HCT116 (cell line): ENCODE results near the gene MAML3. TPM values are rescaled to one million over a fixed set of nuclear protein-coding genes. Genes with fewer than 3 reads are reported as not detected.

Source experiments
- ATAC-seq: fragments of 200-7000 bp; cut with Tn5 transposase; 2 replicates; pipeline ENCODE4 v1.9.1; 2020; ENCODE audit warnings: mild to moderate bottlenecking, moderate library complexity
- BruUV-seq: library from RNA; stranded (reverse); fragments of 400-500 nt; replicated peaks from 2 replicates; lab custom pipeline; 2021; lab: Mats Ljungman, UMichigan
- CTCF ChIA-PET: fragments of 300-600 bp; sonication (Branson Sonifier 250); formaldehyde crosslinking; loops from one replicate; lab custom pipeline; 2021; ENCODE audit warnings: antibody characterized with exemption; lab: Charles Lee
- POLR2A ChIA-PET: fragments of 300-600, 350-600 bp; sonication (Branson Sonifier 250); formaldehyde crosslinking; loops from one replicate; lab custom pipeline; 2021; ENCODE audit warnings: antibody characterized with exemption; lab: Charles Lee
- RAD21 ChIA-PET, 2 experiments: fragments of 300-600 bp; sonication (Branson Sonifier 250); formaldehyde crosslinking; loops; one replicate each; lab custom pipeline; 2023; ENCODE audit warnings: low total read pairs in 2 of 2; ENCODE audit not compliant: uncharacterized antibody in 2 of 2, unreplicated experiment in 2 of 2, low non-redundant PET in 1 of 2; lab: Charles Lee
- DNase-seq: peaks from one replicate; pipeline ENCODE4 v3.0.0-alpha.2; 2010; ENCODE audit warnings: low read depth, low spot score
- H2AFZ ChIP-seq: fragments of 200-600 bp; shearing (Covaris generic), sonication (generic); 2 replicates; pipeline ENCODE4 v1.6.1; 2017; ENCODE audit warnings: low read depth, mixed run types, mixed read lengths, antibody characterized with exemption, low read length; ENCODE audit not compliant: poor library complexity, severe bottlenecking
- H3K27ac ChIP-seq: 2 replicates; pipeline ENCODE4 v1.5.1; 2012; ENCODE audit warnings: low read depth, low read length
- H3K27me3 ChIP-seq: fragments of 200-600 bp; sonication (generic); 2 replicates; pipeline ENCODE4 v1.6.1; 2016; ENCODE audit warnings: mixed run types, low read length, mixed read lengths; ENCODE audit not compliant: insufficient read depth
- H3K36me3 ChIP-seq, 2 experiments: fragments of 200-500 bp in 1 of 2; fragments of 200-600 bp in 1 of 2; sonication (Bioruptor generic) in 1 of 2; sonication (generic) in 1 of 2; 2 replicates each; pipeline versions ENCODE4 v1.5.1 to v1.6.1; 2014 to 2016; ENCODE audit warnings: low read length in 2 of 2, inconsistent platforms in 1 of 2, mixed read lengths in 1 of 2, mixed run types in 1 of 2; ENCODE audit not compliant: insufficient read depth in 2 of 2, control insufficient read depth in 1 of 2
- H3K4me1 ChIP-seq, 2 experiments: fragments of 200-600 bp in 1 of 2; sonication (generic) in 1 of 2; 2 replicates each; pipeline versions ENCODE4 v1.5.1 to v1.6.1; 2012 to 2017; ENCODE audit warnings: low read length in 2 of 2, inconsistent platforms in 1 of 2, mild to moderate bottlenecking in 1 of 2, mixed read lengths in 1 of 2, mixed run types in 1 of 2, moderate library complexity in 1 of 2; ENCODE audit not compliant: insufficient read depth in 2 of 2, control insufficient read depth in 1 of 2
- H3K4me2 ChIP-seq: fragments of 200-600 bp; sonication (generic); 2 replicates; pipeline ENCODE4 v1.6.1; 2017; ENCODE audit warnings: mixed run types, low read length, mixed read lengths
- H3K4me3 ChIP-seq, 2 experiments: fragments of 200-600 bp in 1 of 2; sonication (generic) in 1 of 2; replicated peaks in 1 of 2; 2 replicates each; pipeline ENCODE4 v1.5.1; 2011 to 2016; ENCODE audit warnings: low read length in 2 of 2, control low read depth in 1 of 2, low read depth in 1 of 2, mild to moderate bottlenecking in 1 of 2, mixed read lengths in 1 of 2, mixed run types in 1 of 2
- H3K79me2 ChIP-seq: fragments of 200-600 bp; sonication (generic); 2 replicates; pipeline ENCODE4 v1.6.1; 2017; ENCODE audit warnings: mild to moderate bottlenecking, mixed run types, low read length, moderate library complexity, mixed read lengths; ENCODE audit not compliant: insufficient read depth
- H3K9ac ChIP-seq: fragments of 200-600 bp; sonication (generic); 2 replicates; pipeline ENCODE4 v1.6.1; 2016; ENCODE audit warnings: low read length, mixed read lengths
- H3K9me2 ChIP-seq: fragments of 200-600 bp; sonication (generic), shearing (Covaris generic); 2 replicates; pipeline ENCODE4 v1.6.1; 2017; ENCODE audit warnings: mixed run types, mild to moderate bottlenecking, moderate library complexity; ENCODE audit not compliant: insufficient read depth
- H3K9me3 ChIP-seq, 2 experiments: fragments of 200-500 bp in 1 of 2; fragments of 200-600 bp in 1 of 2; sonication (Bioruptor generic) in 1 of 2; sonication (generic) in 1 of 2; 2 replicates each; pipeline ENCODE4 v1.6.1; 2014 to 2017; ENCODE audit warnings: low read length in 2 of 2, mixed read lengths in 2 of 2, inconsistent platforms in 1 of 2, low read depth in 1 of 2, mild to moderate bottlenecking in 1 of 2, mixed run types in 1 of 2, moderate library complexity in 1 of 2; ENCODE audit not compliant: control insufficient read depth in 1 of 2, insufficient read depth in 1 of 2
- H4K20me1 ChIP-seq: fragments of 200-600 bp; sonication (generic), shearing (Covaris generic); 2 replicates; pipeline ENCODE4 v1.6.1; 2017; ENCODE audit warnings: mixed run types, mild to moderate bottlenecking, moderate library complexity; ENCODE audit not compliant: insufficient read depth
- ATF3 ChIP-seq: IDR thresholded peaks from 2 replicates; pipeline ENCODE4 v1.6.1; 2012
- CBX3 ChIP-seq: IDR thresholded peaks from 2 replicates; pipeline ENCODE4 v1.6.1; 2012; ENCODE audit warnings: low read depth
- CEBPB ChIP-seq: IDR thresholded peaks from 2 replicates; pipeline ENCODE4 v1.6.1; 2012; ENCODE audit warnings: low read depth
- ELF1 ChIP-seq: IDR thresholded peaks from 2 replicates; pipeline ENCODE4 v1.6.1; 2012; ENCODE audit warnings: low read depth, borderline replicate concordance
- EZH2 ChIP-seq: fragments of 200-600 bp; sonication (generic); IDR thresholded peaks from 2 replicates; pipeline ENCODE4 v1.6.1; 2017; ENCODE audit warnings: antibody characterized with exemption, mixed run types
- EZH2phosphoT487 ChIP-seq: fragments of 200-600 bp; IDR thresholded peaks from 2 replicates; pipeline ENCODE4 v1.6.1; 2018; ENCODE audit warnings: antibody characterized with exemption, borderline replicate concordance
- FOSL1 ChIP-seq: IDR thresholded peaks from 2 replicates; pipeline ENCODE4 v1.6.1; 2012; ENCODE audit warnings: low read depth
- POLR2A ChIP-seq: IDR thresholded peaks from 2 replicates; pipeline ENCODE4 v1.7.0; 2011; ENCODE audit warnings: borderline replicate concordance; ENCODE audit not compliant: insufficient read depth, insufficient read length; ENCODE audit errors: extremely low read depth
- POLR2AphosphoS5 ChIP-seq: IDR thresholded peaks from 2 replicates; pipeline ENCODE4 v1.6.1; 2011; ENCODE audit warnings: mild to moderate bottlenecking, low read depth, low read length, moderate library complexity
- RAD21 ChIP-seq: IDR thresholded peaks from 2 replicates; pipeline ENCODE4 v1.6.1; 2012; ENCODE audit warnings: low read depth, mild to moderate bottlenecking
- REST ChIP-seq: IDR thresholded peaks from 2 replicates; pipeline ENCODE4 v1.6.1; 2012; ENCODE audit warnings: low read depth
- SIN3A ChIP-seq: IDR thresholded peaks from 2 replicates; pipeline ENCODE4 v1.6.1; 2012; ENCODE audit warnings: low read depth
- SP1 ChIP-seq: IDR thresholded peaks from 2 replicates; pipeline ENCODE4 v1.6.1; 2012; ENCODE audit warnings: low read depth
- SRF ChIP-seq: IDR thresholded peaks from 2 replicates; pipeline ENCODE4 v1.6.1; 2012; ENCODE audit warnings: low read depth
- TCF7L2 ChIP-seq: IDR thresholded peaks from 2 replicates; pipeline ENCODE4 v1.7.0; 2011; ENCODE audit warnings: borderline replicate concordance, inconsistent platforms; ENCODE audit not compliant: insufficient read depth, insufficient read length; ENCODE audit errors: extremely low read depth
- YY1 ChIP-seq: IDR thresholded peaks from 2 replicates; pipeline ENCODE4 v1.6.1; 2011; ENCODE audit warnings: low read length, low read depth, moderate library complexity, mild to moderate bottlenecking; ENCODE audit not compliant: insufficient replicate concordance; ENCODE audit errors: extremely low read depth
- ZBTB33 ChIP-seq: IDR thresholded peaks from 2 replicates; pipeline ENCODE4 v1.6.1; 2011; ENCODE audit warnings: mild to moderate bottlenecking, low read length, moderate library complexity; ENCODE audit not compliant: insufficient replicate concordance; ENCODE audit errors: extremely low read depth
- ZFX ChIP-seq: fragments of 450-650 bp; IDR thresholded peaks from 2 replicates; pipeline ENCODE4 v1.6.1; 2017
- ZNF274 ChIP-seq: fragments of 200-500 bp; sonication (Bioruptor generic); IDR thresholded peaks from 2 replicates; pipeline ENCODE4 v1.6.1; 2014; ENCODE audit warnings: mild to moderate bottlenecking, low read depth, low read length, inconsistent platforms
- intact Hi-C: fragments of 100-400 bp; cut with micrococcal nuclease; formaldehyde crosslinking; loops from 2 replicates; pipeline ENCODE4 v1.10.0; 2022
- total RNA-seq: library from RNA; stranded (reverse); gene quantifications from one replicate; pipeline ENCODE4 v1.2.1, GENCODE V29; 2021; ENCODE audit not compliant: unreplicated experiment
- TF ChIP-seq, protein P1 (sequence below): IDR thresholded peaks from 2 replicates; pipeline ENCODE4 v1.6.1; 2012

MAML3 gene
- total RNA-seq, 1 experiment from 2014 or later = 3.1 TPM

DNA sequence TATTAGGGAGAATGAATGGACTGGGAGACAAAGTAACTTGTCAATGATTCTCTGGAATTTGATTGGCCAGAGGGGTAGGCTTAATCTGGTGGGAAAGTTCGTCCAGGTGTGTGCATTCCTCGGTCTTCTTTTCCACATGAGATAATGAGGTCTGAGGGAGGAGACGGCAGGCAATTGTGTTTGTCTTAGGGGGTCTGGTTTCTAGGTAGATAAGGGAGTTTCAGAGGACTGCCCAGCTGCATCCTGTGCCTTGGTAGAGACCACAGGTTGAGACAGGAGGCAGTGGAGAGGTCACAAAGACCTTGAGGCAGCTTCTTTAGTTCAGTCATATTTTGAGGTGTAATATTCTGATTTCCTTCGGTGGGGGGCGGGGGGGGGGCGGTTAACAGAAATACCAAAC lies 484.1 kb downstream of the MAML3 start (continued):
- TF ChIP-seq RAD21 (no peak), CEBPB (no peak), SIN3A (no peak), EZH2phosphoT487 (no peak)

GRCh38 chr4:139669335-139669734 lies 484.6 kb downstream of the MAML3 start:
- Histone ChIP-seq H3K9me2 (no peaks in the 10 kb centered on the region), H3K27ac (no peak overlapping the region), H3K4me3 (no peak overlapping the region), H3K4me2 (no peak overlapping the region), H3K36me3 (no peaks in the 10 kb centered on the region), H3K4me1 (peaks cover 9 to 23% of the 10 kb centered on the region in 2 experiments; a peak in 3 of 4 replicates), H3K79me2 (no peaks in the 10 kb centered on the region), H3K9me3 (no peaks in the 10 kb centered on the region), H4K20me1 (no peaks in the 10 kb centered on the region), H3K9ac (no peak overlapping the region), H3K27me3 (no peaks in the 10 kb centered on the region), H2AFZ (no peak overlapping the region)
- intact Hi-C loops = no loop called here
- TF ChIP-seq SIN3A (no peak), EZH2phosphoT487 (no peak), YY1 (no peak), POLR2AphosphoS5 (no peak), ELF1 (no peak), EZH2 (no peak), SRF (no peak), ZFX (no peak), ZNF274 (no peak), CEBPB (no peak), ZBTB33 (no peak), RAD21 (no peak), CBX3 (no peak), REST (no peak), FOSL1 (no peak), POLR2A (no peak), ATF3 (no peak), TCF7L2 (no peak), SP1 (no peak)
- TF ChIP-seq, protein P1, sequence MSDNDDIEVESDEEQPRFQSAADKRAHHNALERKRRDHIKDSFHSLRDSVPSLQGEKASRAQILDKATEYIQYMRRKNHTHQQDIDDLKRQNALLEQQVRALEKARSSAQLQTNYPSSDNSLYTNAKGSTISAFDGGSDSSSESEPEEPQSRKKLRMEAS = no peak
- CTCF ChIA-PET = no interaction called here
- DNase-seq (no peak), ATAC-seq (no peak)
- no TSS peak for BruUV-seq
- RAD21 ChIA-PET = no interaction called here
- POLR2A ChIA-PET = no interaction called here
